ENCODE results near the gene SHC3.

GRCh38 chr9:89173072-89173471 lies 5.5 kb downstream of the SHC3 start:
- TF ChIP-seq, protein P1, sequence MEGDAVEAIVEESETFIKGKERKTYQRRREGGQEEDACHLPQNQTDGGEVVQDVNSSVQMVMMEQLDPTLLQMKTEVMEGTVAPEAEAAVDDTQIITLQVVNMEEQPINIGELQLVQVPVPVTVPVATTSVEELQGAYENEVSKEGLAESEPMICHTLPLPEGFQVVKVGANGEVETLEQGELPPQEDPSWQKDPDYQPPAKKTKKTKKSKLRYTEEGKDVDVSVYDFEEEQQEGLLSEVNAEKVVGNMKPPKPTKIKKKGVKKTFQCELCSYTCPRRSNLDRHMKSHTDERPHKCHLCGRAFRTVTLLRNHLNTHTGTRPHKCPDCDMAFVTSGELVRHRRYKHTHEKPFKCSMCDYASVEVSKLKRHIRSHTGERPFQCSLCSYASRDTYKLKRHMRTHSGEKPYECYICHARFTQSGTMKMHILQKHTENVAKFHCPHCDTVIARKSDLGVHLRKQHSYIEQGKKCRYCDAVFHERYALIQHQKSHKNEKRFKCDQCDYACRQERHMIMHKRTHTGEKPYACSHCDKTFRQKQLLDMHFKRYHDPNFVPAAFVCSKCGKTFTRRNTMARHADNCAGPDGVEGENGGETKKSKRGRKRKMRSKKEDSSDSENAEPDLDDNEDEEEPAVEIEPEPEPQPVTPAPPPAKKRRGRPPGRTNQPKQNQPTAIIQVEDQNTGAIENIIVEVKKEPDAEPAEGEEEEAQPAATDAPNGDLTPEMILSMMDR (IDR thresholded peaks at IDR 0.05): no peak
- TF ChIP-seq POLR2A (IDR thresholded peaks at IDR 0.05): no peak
